Muscle of leg (tissue), 11 donors: ENCODE data around the gene PCGF1. TPM values are rescaled to one million over a fixed set of nuclear protein-coding genes. Genes with fewer than 3 reads are reported as not detected.
A peak's percentile ranks its signal among the peaks of the same experiment; 100 is the strongest.

Experiments used
- DNase-seq: peaks from one replicate; pipeline ENCODE4 v3.0.0; 2013
- H3K27ac ChIP-seq: one replicate; pipeline ENCODE4 v1.5.1; 2013; ENCODE audit warnings: mild to moderate bottlenecking, low read length, control low read depth
- H3K27me3 ChIP-seq: one replicate; pipeline ENCODE4 v1.6.1; 2013; ENCODE audit warnings: low read length; ENCODE audit not compliant: control insufficient read depth, insufficient read depth
- H3K36me3 ChIP-seq: one replicate; pipeline ENCODE4 v1.6.1; 2013; ENCODE audit warnings: low read length; ENCODE audit not compliant: control insufficient read depth, insufficient read depth
- H3K4me1 ChIP-seq: one replicate; pipeline ENCODE4 v1.6.1; 2013; ENCODE audit warnings: low read length; ENCODE audit not compliant: control insufficient read depth, insufficient read depth
- H3K4me3 ChIP-seq: one replicate; pipeline ENCODE4 v1.5.1; 2013; ENCODE audit warnings: low read length, control low read depth
- H3K9me3 ChIP-seq: replicated peaks from 2 replicates; pipeline ENCODE4 v1.6.1; 2013; ENCODE audit warnings: low read depth, low read length; ENCODE audit not compliant: control insufficient read depth
- WGBS: methylation state at CpG from one replicate; pipeline ENCODE4 v1.1.5; 2013; ENCODE audit warnings: missing lambda C conversion rate; ENCODE audit not compliant: insufficient coverage; 5-methylcytosine and 5-hydroxymethylcytosine counted together
- polyA plus RNA-seq, 8 donors: library from polyadenylated mRNA; unstranded; fragments of 120-200 nt; gene quantifications; one replicate each; pipeline versions ENCODE4 v1.2.1 to v1.2.3, GENCODE V29; 2013; ENCODE audit warnings: inconsistent platforms in 1 of 8, low replicate concordance in 1 of 8; ENCODE audit not compliant: insufficient read length in 8 of 8, insufficient read depth in 1 of 8
- total RNA-seq: library from RNA; stranded (reverse); fragments of 120-200 nt; gene quantifications from one replicate; pipeline ENCODE4 v1.2.4, GENCODE V29; 2013

PCGF1 gene
- total and polyA plus RNA-seq, 9 donors = 11.4 to 16.3 (median 12.5) TPM

- Histone ChIP-seq H3K9me3 (no peaks in the 10 kb centered on the region), H3K4me3 (peak within 1 kb of the TSS; percentile 42), H3K27me3 (peaks cover 81% of the 10 kb centered on the region), H3K4me1 (peaks cover 58% of the 10 kb centered on the region), H3K27ac (no peak within 1 kb of the TSS), H3K36me3 (peaks cover 5% of the 10 kb centered on the region)
- peak; percentile 58 for DNase-seq
- under 1% methylated on average over 64 of the region's 65 CpGs for WGBS
Observed at GRCh38 chr2:74499267-74499939, 8.1 kb downstream of the PCGF1 start, which contains the start of gene LBX2. LBX2 (minus strand) TSS chr2:74499603; CDS start chr2:74499537, 66 bp downstream.

- Histone ChIP-seq H3K4me3 (peak overlapping the region; percentile 42), H3K27me3 (peaks cover 73% of the 10 kb centered on the region), H3K27ac (no peak overlapping the region), H3K4me1 (peaks cover 51% of the 10 kb centered on the region), H3K9me3 (no peaks in the 10 kb centered on the region), H3K36me3 (peaks cover 12% of the 10 kb centered on the region)
- peak; percentile 25 for DNase-seq
- under 1% methylated on average over 37 of the region's 41 CpGs for WGBS
Observed at GRCh38 chr2:74498500-74499266, 8.8 kb downstream of the PCGF1 start.

GRCh38 chr2:74497777-74498499 is 9.6 kb downstream of the PCGF1 start:
- Histone ChIP-seq H3K36me3 (peaks cover 19% of the 10 kb centered on the region), H3K27ac (no peak overlapping the region), H3K4me3 (peak overlapping the region; percentile 42), H3K27me3 (peaks cover 66% of the 10 kb centered on the region), H3K4me1 (peaks cover 44% of the 10 kb centered on the region), H3K9me3 (no peaks in the 10 kb centered on the region)
- DNase-seq = peak; percentile 19
- 2% methylated on average over 60 of the region's 61 CpGs for WGBS

- DNase-seq = peak; percentile 19
- Histone ChIP-seq H3K27me3 (peaks cover 58% of the 10 kb centered on the region), H3K4me1 (peaks cover 36% of the 10 kb centered on the region), H3K36me3 (peaks cover 27% of the 10 kb centered on the region), H3K9me3 (no peaks in the 10 kb centered on the region), H3K4me3 (peak overlapping the region; percentile 42), H3K27ac (no peak overlapping the region)
- 19% methylated on average over 13 of the region's 19 CpGs for WGBS
Observed at GRCh38 chr2:74496997-74497776, 10.3 kb downstream of the PCGF1 start.

GRCh38 chr2:74495440-74495839 is 12.1 kb downstream of the PCGF1 start:
- H3K27ac ChIP-seq = no peak overlapping the region
- no peaks in the 10 kb centered on the region for H3K9me3 ChIP-seq
- H3K4me3 ChIP-seq = no peak overlapping the region
- 100% methylated on average over 1 of the region's 1 CpG for WGBS
- H3K4me1 ChIP-seq = peaks cover 33% of the 10 kb centered on the region
- no peak for DNase-seq
- H3K27me3 ChIP-seq = peaks cover 41% of the 10 kb centered on the region
- peaks cover 44% of the 10 kb centered on the region for H3K36me3 ChIP-seq

- Histone ChIP-seq H3K4me3 (no peak overlapping the region), H3K4me1 (peaks cover 14% of the 10 kb centered on the region), H3K36me3 (peaks cover 61% of the 10 kb centered on the region), H3K27me3 (peaks cover 22% of the 10 kb centered on the region), H3K27ac (no peak overlapping the region), H3K9me3 (no peaks in the 10 kb centered on the region)
- DNase-seq = no peak
- WGBS = 100% methylated on average over 2 of the region's 3 CpGs
Observed at GRCh38 chr2:74493546-74493945, 13.9 kb downstream of the PCGF1 start.

- Histone ChIP-seq H3K27me3 (peaks cover 5% of the 10 kb centered on the region), H3K4me1 (no peaks in the 10 kb centered on the region), H3K4me3 (no peak overlapping the region), H3K9me3 (no peaks in the 10 kb centered on the region), H3K27ac (no peak overlapping the region), H3K36me3 (peaks cover 65% of the 10 kb centered on the region)
- WGBS = 94% methylated on average over 11 of the region's 12 CpGs
- DNase-seq = no peak
Observed at GRCh38 chr2:74491648-74492544, 15.6 kb downstream of the PCGF1 start.

- WGBS = 93% methylated on average over 3 of the region's 9 CpGs
- H3K27ac ChIP-seq = no peak overlapping the region
Observed at GRCh38 chr2:74489906-74490305, 17.6 kb downstream of the PCGF1 start.

More at GRCh38 chr2:74489906-74490305, 17.6 kb downstream of the PCGF1 start:
- H3K4me1 ChIP-seq = no peaks in the 10 kb centered on the region
- H3K27me3 ChIP-seq = no peaks in the 10 kb centered on the region
- H3K36me3 ChIP-seq = peaks cover 68% of the 10 kb centered on the region
- DNase-seq = no peak
- H3K9me3 ChIP-seq = no peaks in the 10 kb centered on the region
- H3K4me3 ChIP-seq = no peak overlapping the region
